Fibroblast of lung (primary cell): ENCODE measurements around the gene ITGAL.

Experiments
- EZH2 ChIP-seq: IDR thresholded peaks from 2 replicates; pipeline ENCODE4 v1.5.1; 2012; ENCODE audit warnings: low read length, control low read depth, mild to moderate bottlenecking; ENCODE audit errors: missing control alignments
- TF ChIP-seq, protein P1 (sequence below), 2 donors: IDR thresholded peaks in 1 of 2; conservative IDR thresholded peaks in 1 of 2; 1 replicate in 1 of 2; 2 replicates in 1 of 2; pipeline ENCODE4 v1.5.1; 2011 to 2012; ENCODE audit warnings: low read length in 2 of 2, control low read depth in 1 of 2, inconsistent platforms in 1 of 2, low read depth in 1 of 2, mild to moderate bottlenecking in 1 of 2

DNA sequence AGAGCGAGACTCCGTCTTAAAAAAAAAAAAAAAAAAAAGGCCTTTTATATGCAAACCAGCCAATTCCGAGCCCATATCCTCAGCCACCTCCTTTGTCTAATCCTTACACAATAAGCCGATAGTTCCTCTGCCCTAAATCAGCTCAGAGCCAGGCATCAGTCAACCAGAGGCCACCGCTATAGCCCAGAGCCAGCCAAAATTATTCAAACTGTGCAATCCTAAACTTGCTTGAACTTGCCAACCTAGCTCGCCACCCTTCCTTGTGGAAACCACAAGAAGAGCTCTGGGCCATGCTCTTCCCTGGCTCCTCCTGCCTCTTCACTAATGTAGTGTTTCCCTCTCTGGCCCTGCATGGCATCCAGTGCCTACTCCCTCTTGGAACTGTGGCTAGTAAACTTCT is 17.7 kb downstream of the ITGAL start:
- TF ChIP-seq, protein P1, sequence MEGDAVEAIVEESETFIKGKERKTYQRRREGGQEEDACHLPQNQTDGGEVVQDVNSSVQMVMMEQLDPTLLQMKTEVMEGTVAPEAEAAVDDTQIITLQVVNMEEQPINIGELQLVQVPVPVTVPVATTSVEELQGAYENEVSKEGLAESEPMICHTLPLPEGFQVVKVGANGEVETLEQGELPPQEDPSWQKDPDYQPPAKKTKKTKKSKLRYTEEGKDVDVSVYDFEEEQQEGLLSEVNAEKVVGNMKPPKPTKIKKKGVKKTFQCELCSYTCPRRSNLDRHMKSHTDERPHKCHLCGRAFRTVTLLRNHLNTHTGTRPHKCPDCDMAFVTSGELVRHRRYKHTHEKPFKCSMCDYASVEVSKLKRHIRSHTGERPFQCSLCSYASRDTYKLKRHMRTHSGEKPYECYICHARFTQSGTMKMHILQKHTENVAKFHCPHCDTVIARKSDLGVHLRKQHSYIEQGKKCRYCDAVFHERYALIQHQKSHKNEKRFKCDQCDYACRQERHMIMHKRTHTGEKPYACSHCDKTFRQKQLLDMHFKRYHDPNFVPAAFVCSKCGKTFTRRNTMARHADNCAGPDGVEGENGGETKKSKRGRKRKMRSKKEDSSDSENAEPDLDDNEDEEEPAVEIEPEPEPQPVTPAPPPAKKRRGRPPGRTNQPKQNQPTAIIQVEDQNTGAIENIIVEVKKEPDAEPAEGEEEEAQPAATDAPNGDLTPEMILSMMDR (conservative IDR thresholded peaks at IDR 0.05 in 1 of 2, IDR thresholded peaks at IDR 0.05 in 1 of 2; ENCODE audit: low read depth in 1 of 2, low read length in 2 of 2): no peak
- TF ChIP-seq EZH2: no peak
